Measurements from ENCODE around the gene GOLGA8T.
"Not testable (repeated sequence)": the region's sequence is repeated elsewhere in the genome, so short reads cannot be mapped to it uniquely, and the experiment has no call there.

Gene GOLGA8T

DNA sequence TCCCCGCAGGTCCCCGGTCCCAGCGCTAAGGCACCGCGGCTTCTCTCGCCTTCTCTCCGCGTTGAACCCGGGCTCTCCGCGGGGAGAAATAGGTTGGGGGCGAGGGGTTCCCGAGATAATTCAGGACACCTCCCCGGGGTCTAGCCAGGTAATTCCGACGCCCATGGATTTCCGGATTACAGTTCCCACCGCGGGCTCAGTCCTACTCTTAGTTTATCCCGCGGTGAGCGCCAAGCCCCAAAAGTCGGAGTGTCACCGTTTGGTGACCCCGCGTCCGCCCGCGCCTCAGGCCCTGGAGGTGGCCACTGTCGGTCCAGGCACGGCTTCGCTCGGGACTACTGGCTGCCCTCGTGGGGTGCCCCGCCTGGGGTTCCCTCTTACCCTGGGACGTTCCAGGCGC is 56.8 kb downstream of the GOLGA8T start:
- DNase-seq (ENCODE audit: low read depth in 2 of 2), result not testable (repeated sequence)

DNA sequence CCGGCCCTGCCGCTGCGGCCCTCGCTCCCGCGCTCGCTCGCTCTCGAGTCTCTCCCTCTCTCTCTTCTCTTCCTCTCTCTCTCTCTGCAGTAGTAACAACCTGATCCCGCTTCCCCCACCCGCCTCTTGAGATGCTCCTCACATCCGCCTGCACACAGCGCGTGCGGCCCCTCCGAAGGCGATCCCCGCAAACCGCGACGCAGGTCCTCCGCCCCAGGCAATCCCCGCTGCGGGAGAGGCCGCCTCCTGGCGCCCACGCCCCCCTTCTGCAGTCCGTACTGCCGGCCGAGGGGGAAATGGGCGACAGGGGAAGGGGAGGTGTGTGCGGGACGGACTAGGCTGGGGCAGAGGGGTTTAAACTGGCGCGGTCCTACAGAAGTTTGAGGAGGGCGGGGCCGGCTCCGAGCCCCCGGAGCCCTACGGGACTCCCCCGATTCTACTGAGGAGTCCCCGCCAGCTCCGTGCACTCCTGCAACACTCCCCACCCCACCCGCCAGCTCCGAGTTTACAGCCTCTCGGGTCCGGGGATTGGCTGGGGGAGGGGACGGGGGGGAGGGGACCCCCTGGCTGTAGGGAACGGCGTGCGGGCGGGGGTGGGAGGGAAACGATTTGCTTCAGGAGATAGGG is 57.4 kb downstream of the GOLGA8T start:
- DNase-seq (ENCODE audit: low read depth in 2 of 2), result not testable (repeated sequence)

DNA sequence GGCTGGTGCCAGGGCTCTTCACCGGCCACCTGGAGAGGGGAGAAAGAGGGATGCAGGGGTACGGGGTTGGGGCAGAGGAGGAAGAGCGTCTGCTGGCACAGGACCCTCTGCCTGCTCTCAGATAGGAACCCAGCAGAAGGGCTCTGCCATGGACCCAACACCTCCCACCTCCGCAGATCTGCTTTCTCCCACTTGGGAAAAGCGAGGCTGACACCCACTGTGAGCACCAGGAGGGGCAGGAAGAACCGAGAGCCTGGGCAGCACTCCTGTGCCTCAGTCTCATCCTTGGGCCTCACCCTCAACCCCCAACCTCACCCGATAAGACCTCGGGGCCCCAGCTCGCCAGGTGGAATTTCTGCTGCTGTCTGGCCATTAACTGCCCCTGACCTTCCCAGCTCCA is 58.0 kb downstream of the GOLGA8T start:
- not testable (repeated sequence) for DNase-seq (ENCODE audit: low read depth in 2 of 2)

All from stimulated activated CD8-positive, alpha-beta memory T cell treated with anti-CD3 and anti-CD28 coated beads, Interleukin-2, amount 100 ng/mL, for 1 hour (primary cell).